ENCODE measurements around the gene PDGFB.

- no peak for TF ChIP-seq CTCF (IDR thresholded peaks at IDR 0.05; ENCODE audit: low read length)
- TF ChIP-seq EZH2phosphoT487 (IDR thresholded peaks at IDR 0.05; ENCODE audit: low read length): no peak
- no peak for TF ChIP-seq EZH2 (optimal IDR thresholded peaks at IDR 0.05; ENCODE audit: low read depth, low read length)
Observed at GRCh38 chr22:39182478-39183030, 62.2 kb downstream of the PDGFB start.

Measured in MM.1S (cell line).